Measurements from ENCODE around the gene HHAT.

Gene HHAT

DNA sequence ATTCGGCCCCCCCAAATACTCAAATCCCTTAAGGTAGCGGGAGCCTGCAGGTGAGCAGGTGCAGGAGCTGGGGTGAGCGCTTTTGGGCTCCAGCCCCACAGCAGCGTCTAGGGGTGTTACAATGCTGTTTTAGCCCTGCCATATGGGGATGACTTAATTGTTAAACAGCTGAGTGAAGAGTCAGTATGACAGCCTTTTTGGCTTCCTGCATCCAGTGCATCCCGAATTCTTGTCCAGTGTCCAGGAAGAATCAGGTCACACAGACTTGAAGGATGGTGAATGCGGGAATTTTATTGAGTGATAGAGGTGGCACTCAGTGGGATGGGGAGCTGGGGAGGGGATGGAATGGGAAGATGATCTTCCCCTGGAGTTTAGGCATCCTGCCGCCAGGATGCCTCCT, 30.4 kb upstream of the HHAT start:
- Histone ChIP-seq H3K79me2 (ENCODE audit: control insufficient read depth, insufficient read depth, low read length, unreplicated experiment) (no peaks in the 10 kb centered on the region), H3K4me1 (ENCODE audit: control insufficient read depth, insufficient read depth, low read length, unreplicated experiment) (no peaks in the 10 kb centered on the region), H3K4me3 (ENCODE audit: low read depth, low read length) (no peak overlapping the region), H2AFZ (ENCODE audit: low read length, unreplicated experiment) (no peak overlapping the region), H3K27ac (ENCODE audit: low read depth, low read length) (no peak overlapping the region), H3K27me3 (ENCODE audit: insufficient read depth, low read length) (peaks cover 21% of the 10 kb centered on the region), H3K36me3 (ENCODE audit: insufficient read depth, low read length) (no peaks in the 10 kb centered on the region)

GRCh38 chr1:210298936-210299335, 29.8 kb upstream of the HHAT start:
- Histone ChIP-seq H3K27me3 (ENCODE audit: insufficient read depth, low read length) (peaks cover 21% of the 10 kb centered on the region), H3K79me2 (ENCODE audit: control insufficient read depth, insufficient read depth, low read length, unreplicated experiment) (no peaks in the 10 kb centered on the region), H3K4me3 (ENCODE audit: low read depth, low read length) (no peak overlapping the region), H3K27ac (ENCODE audit: low read depth, low read length) (no peak overlapping the region), H3K4me1 (ENCODE audit: control insufficient read depth, insufficient read depth, low read length, unreplicated experiment) (no peaks in the 10 kb centered on the region), H3K36me3 (ENCODE audit: insufficient read depth, low read length) (no peaks in the 10 kb centered on the region), H2AFZ (ENCODE audit: low read length, unreplicated experiment) (no peak overlapping the region)

GRCh38 chr1:210299501-210299900, 29.2 kb upstream of the HHAT start:
- Histone ChIP-seq H3K36me3 (ENCODE audit: insufficient read depth, low read length) (no peaks in the 10 kb centered on the region), H3K79me2 (ENCODE audit: control insufficient read depth, insufficient read depth, low read length, unreplicated experiment) (no peaks in the 10 kb centered on the region), H3K4me3 (ENCODE audit: low read depth, low read length) (no peak overlapping the region), H3K27me3 (ENCODE audit: insufficient read depth, low read length) (peaks cover 21% of the 10 kb centered on the region), H2AFZ (ENCODE audit: low read length, unreplicated experiment) (no peak overlapping the region), H3K27ac (ENCODE audit: low read depth, low read length) (no peak overlapping the region), H3K4me1 (ENCODE audit: control insufficient read depth, insufficient read depth, low read length, unreplicated experiment) (no peaks in the 10 kb centered on the region)

- no peaks in the 10 kb centered on the region for H3K79me2 ChIP-seq (ENCODE audit: control insufficient read depth, insufficient read depth, low read length, unreplicated experiment)
- no peaks in the 10 kb centered on the region for H3K36me3 ChIP-seq (ENCODE audit: insufficient read depth, low read length)
- no peak overlapping the region for H3K4me3 ChIP-seq (ENCODE audit: low read depth, low read length)
- H3K27ac ChIP-seq (ENCODE audit: low read depth, low read length), result no peak overlapping the region
- H3K4me1 ChIP-seq (ENCODE audit: control insufficient read depth, insufficient read depth, low read length, unreplicated experiment), result no peaks in the 10 kb centered on the region
- H3K27me3 ChIP-seq (ENCODE audit: insufficient read depth, low read length), result peaks cover 21% of the 10 kb centered on the region
- H2AFZ ChIP-seq (ENCODE audit: low read length, unreplicated experiment), result no peak overlapping the region
Measured at GRCh38 chr1:210300923-210301614, 27.6 kb upstream of the HHAT start.

DNA sequence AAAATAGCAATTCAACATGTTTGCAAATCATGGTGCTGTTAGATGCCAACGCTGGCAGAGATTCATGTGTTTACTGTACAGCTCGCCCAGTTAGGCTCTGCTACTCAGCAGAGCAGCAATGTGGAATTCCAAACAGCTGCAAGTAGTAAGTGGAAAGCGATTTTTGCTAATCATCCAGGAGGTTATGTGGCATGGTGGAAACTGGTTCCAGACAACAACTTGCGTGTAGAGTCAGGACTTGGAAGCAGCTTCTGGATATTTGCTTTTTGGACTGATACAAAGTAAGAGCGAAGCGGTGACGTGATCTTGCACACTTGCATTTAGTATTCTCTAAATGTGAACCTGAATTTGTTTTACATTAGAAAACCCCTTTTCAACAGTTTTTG, 27.1 kb upstream of the HHAT start:
- Histone ChIP-seq H3K79me2 (ENCODE audit: control insufficient read depth, insufficient read depth, low read length, unreplicated experiment) (no peaks in the 10 kb centered on the region), H2AFZ (ENCODE audit: low read length, unreplicated experiment) (no peak overlapping the region), H3K36me3 (ENCODE audit: insufficient read depth, low read length) (no peaks in the 10 kb centered on the region), H3K27ac (ENCODE audit: low read depth, low read length) (no peak overlapping the region), H3K27me3 (ENCODE audit: insufficient read depth, low read length) (peaks cover 21% of the 10 kb centered on the region), H3K4me3 (ENCODE audit: low read depth, low read length) (no peak overlapping the region), H3K4me1 (ENCODE audit: control insufficient read depth, insufficient read depth, low read length, unreplicated experiment) (no peaks in the 10 kb centered on the region)

GRCh38 chr1:210302501-210302900, 26.2 kb upstream of the HHAT start:
- Histone ChIP-seq H2AFZ (ENCODE audit: low read length, unreplicated experiment) (no peak overlapping the region), H3K27ac (ENCODE audit: low read depth, low read length) (no peak overlapping the region), H3K79me2 (ENCODE audit: control insufficient read depth, insufficient read depth, low read length, unreplicated experiment) (no peaks in the 10 kb centered on the region), H3K36me3 (ENCODE audit: insufficient read depth, low read length) (no peaks in the 10 kb centered on the region), H3K4me3 (ENCODE audit: low read depth, low read length) (no peak overlapping the region), H3K4me1 (ENCODE audit: control insufficient read depth, insufficient read depth, low read length, unreplicated experiment) (no peaks in the 10 kb centered on the region), H3K27me3 (ENCODE audit: insufficient read depth, low read length) (peaks cover 21% of the 10 kb centered on the region)

DNA sequence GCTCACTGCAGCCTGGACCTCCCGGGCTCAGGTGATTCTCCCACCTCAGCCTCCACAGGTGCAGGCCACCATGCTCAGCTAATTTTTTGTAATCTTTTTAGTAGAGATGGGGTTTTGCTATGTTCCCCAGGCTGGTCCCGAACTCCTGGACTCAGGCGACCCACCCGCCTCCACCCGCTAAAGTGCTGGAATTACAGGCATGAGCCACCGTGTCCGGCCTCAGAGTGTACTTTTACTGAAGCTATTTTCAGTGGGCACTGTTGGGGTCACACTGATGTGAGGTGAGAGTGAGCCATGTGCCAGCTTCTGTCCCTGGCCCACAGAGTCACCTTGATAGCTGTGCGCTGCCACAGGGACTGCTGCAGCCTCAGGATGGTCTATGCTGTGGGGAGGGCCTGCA, 25.3 kb upstream of the HHAT start:
- Histone ChIP-seq H3K36me3 (ENCODE audit: insufficient read depth, low read length) (no peaks in the 10 kb centered on the region), H3K27me3 (ENCODE audit: insufficient read depth, low read length) (peaks cover 21% of the 10 kb centered on the region), H3K79me2 (ENCODE audit: control insufficient read depth, insufficient read depth, low read length, unreplicated experiment) (no peaks in the 10 kb centered on the region), H3K4me1 (ENCODE audit: control insufficient read depth, insufficient read depth, low read length, unreplicated experiment) (no peaks in the 10 kb centered on the region), H3K27ac (ENCODE audit: low read depth, low read length) (no peak overlapping the region), H3K4me3 (ENCODE audit: low read depth, low read length) (no peak overlapping the region), H2AFZ (ENCODE audit: low read length, unreplicated experiment) (no peak overlapping the region)

GRCh38 chr1:210310562-210311153, 18.0 kb upstream of the HHAT start:
- Histone ChIP-seq H2AFZ (ENCODE audit: low read length, unreplicated experiment) (peak overlapping the region; percentile 35), H3K27me3 (ENCODE audit: insufficient read depth, low read length) (0 out of 2 replicates have a peak, but pooled peaks cover 7% of the 10 kb centered on the region), H3K4me1 (ENCODE audit: control insufficient read depth, insufficient read depth, low read length, unreplicated experiment) (peaks cover 18% of the 10 kb centered on the region), H3K4me3 (ENCODE audit: low read depth, low read length) (peak overlapping the region; percentile 60), H3K79me2 (ENCODE audit: control insufficient read depth, insufficient read depth, low read length, unreplicated experiment) (no peaks in the 10 kb centered on the region), H3K27ac (ENCODE audit: low read depth, low read length) (no peak overlapping the region), H3K36me3 (ENCODE audit: insufficient read depth, low read length) (no peaks in the 10 kb centered on the region)

GRCh38 chr1:210311726-210312493, 16.8 kb upstream of the HHAT start:
- Histone ChIP-seq H3K27ac (ENCODE audit: low read depth, low read length) (peak overlapping the region; percentile 32; the same call in 1 of the 2 replicates), H2AFZ (ENCODE audit: low read length, unreplicated experiment) (peak overlapping the region; percentile 94), H3K79me2 (ENCODE audit: control insufficient read depth, insufficient read depth, low read length, unreplicated experiment) (no peaks in the 10 kb centered on the region), H3K36me3 (ENCODE audit: insufficient read depth, low read length) (no peaks in the 10 kb centered on the region), H3K4me3 (ENCODE audit: low read depth, low read length) (peak overlapping the region; percentile 85), H3K27me3 (ENCODE audit: insufficient read depth, low read length) (0 out of 2 replicates have a peak, but pooled peaks cover 7% of the 10 kb centered on the region), H3K4me1 (ENCODE audit: control insufficient read depth, insufficient read depth, low read length, unreplicated experiment) (peaks cover 18% of the 10 kb centered on the region)

- H3K4me1 ChIP-seq (ENCODE audit: control insufficient read depth, insufficient read depth, low read length, unreplicated experiment), result peaks cover 18% of the 10 kb centered on the region
- peaks cover 7% of the 10 kb centered on the region; the same call in 1 of the 2 replicates for H3K27me3 ChIP-seq (ENCODE audit: insufficient read depth, low read length)
- H3K79me2 ChIP-seq (ENCODE audit: control insufficient read depth, insufficient read depth, low read length, unreplicated experiment), result no peaks in the 10 kb centered on the region
- H2AFZ ChIP-seq (ENCODE audit: low read length, unreplicated experiment), result no peak overlapping the region
- no peak overlapping the region for H3K27ac ChIP-seq (ENCODE audit: low read depth, low read length)
- H3K36me3 ChIP-seq (ENCODE audit: insufficient read depth, low read length), result no peaks in the 10 kb centered on the region
- H3K4me3 ChIP-seq (ENCODE audit: low read depth, low read length), result no peak overlapping the region
Measured at GRCh38 chr1:210313046-210313595, 15.6 kb upstream of the HHAT start.

Data from ACC112 (cell line).